Measurements from ENCODE around the gene MPRIP. TPM values are rescaled to one million over a fixed set of nuclear protein-coding genes. Genes with fewer than 3 reads are reported as not detected.

The MPRIP gene
- total RNA-seq, 4 donors from 2014 or later: 65.7 to 168 (median 147) TPM

- 61 to 84% methylated on average over 4 to 7 of the region's 9 CpGs for WGBS, 2 donors
- Histone ChIP-seq H3K27me3 (no peaks in the 10 kb centered on the region), H3K4me3 (no peak overlapping the region), H3K36me3 (peaks cover 0 to 52% (median 0%) of the 10 kb centered on the region in 3 donors), H3K27ac (peak overlapping the region; percentile 10 to 77 (median 68)), H3K4me1 (peaks cover 11 to 81% (median 35%) of the 10 kb centered on the region in 3 donors), H3K9me3 (no peaks in the 10 kb centered on the region)
- DNase-seq: no peak
- intact Hi-C loops (cut with DNase I): no loop called here
- TF ChIP-seq, protein P1, sequence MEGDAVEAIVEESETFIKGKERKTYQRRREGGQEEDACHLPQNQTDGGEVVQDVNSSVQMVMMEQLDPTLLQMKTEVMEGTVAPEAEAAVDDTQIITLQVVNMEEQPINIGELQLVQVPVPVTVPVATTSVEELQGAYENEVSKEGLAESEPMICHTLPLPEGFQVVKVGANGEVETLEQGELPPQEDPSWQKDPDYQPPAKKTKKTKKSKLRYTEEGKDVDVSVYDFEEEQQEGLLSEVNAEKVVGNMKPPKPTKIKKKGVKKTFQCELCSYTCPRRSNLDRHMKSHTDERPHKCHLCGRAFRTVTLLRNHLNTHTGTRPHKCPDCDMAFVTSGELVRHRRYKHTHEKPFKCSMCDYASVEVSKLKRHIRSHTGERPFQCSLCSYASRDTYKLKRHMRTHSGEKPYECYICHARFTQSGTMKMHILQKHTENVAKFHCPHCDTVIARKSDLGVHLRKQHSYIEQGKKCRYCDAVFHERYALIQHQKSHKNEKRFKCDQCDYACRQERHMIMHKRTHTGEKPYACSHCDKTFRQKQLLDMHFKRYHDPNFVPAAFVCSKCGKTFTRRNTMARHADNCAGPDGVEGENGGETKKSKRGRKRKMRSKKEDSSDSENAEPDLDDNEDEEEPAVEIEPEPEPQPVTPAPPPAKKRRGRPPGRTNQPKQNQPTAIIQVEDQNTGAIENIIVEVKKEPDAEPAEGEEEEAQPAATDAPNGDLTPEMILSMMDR (IDR thresholded peaks at IDR 0.05): no peak
- TF ChIP-seq POLR2A (IDR thresholded peaks at IDR 0.05): no peak
Observed at GRCh38 chr17:17098551-17099179, 56.4 kb downstream of the MPRIP start.

- TF ChIP-seq POLR2A (IDR thresholded peaks at IDR 0.05): no peak
- TF ChIP-seq, protein P1 (IDR thresholded peaks at IDR 0.05): no peak
- DNase-seq: no peak
- H3K27me3 ChIP-seq: no peaks in the 10 kb centered on the region
- 90 to 97% methylated on average over 5 to 6 of the region's 6 CpGs for WGBS, 2 donors
- H3K36me3 ChIP-seq: peaks cover 0 to 55% (median 0%) of the 10 kb centered on the region in 3 donors
- peaks cover 7 to 80% (median 34%) of the 10 kb centered on the region in 3 donors for H3K4me1 ChIP-seq
- H3K9me3 ChIP-seq: no peaks in the 10 kb centered on the region
- no peak overlapping the region for H3K4me3 ChIP-seq
- intact Hi-C loops (cut with DNase I): no loop called here
- H3K27ac ChIP-seq: no peak overlapping the region
Observed at GRCh38 chr17:17102176-17102575, 59.9 kb downstream of the MPRIP start.

GRCh38 chr17:17103160-17103559 is 60.9 kb downstream of the MPRIP start:
- intact Hi-C loops (cut with DNase I): no loop called here
- no peak for DNase-seq
- Histone ChIP-seq H3K36me3 (peaks cover 0 to 45% (median 0%) of the 10 kb centered on the region in 3 donors), H3K4me3 (no peak overlapping the region), H3K27ac (peak overlapping the region in 2 of 4 donors; percentile 0 to 1), H3K4me1 (peaks cover 15 to 80% (median 39%) of the 10 kb centered on the region in 3 donors), H3K9me3 (no peaks in the 10 kb centered on the region), H3K27me3 (no peaks in the 10 kb centered on the region)
- WGBS, 2 donors: 69 to 75% methylated on average over 5 of the region's 6 CpGs
- no peak for TF ChIP-seq POLR2A (IDR thresholded peaks at IDR 0.05)
- TF ChIP-seq, protein P1 (IDR thresholded peaks at IDR 0.05): no peak

DNA sequence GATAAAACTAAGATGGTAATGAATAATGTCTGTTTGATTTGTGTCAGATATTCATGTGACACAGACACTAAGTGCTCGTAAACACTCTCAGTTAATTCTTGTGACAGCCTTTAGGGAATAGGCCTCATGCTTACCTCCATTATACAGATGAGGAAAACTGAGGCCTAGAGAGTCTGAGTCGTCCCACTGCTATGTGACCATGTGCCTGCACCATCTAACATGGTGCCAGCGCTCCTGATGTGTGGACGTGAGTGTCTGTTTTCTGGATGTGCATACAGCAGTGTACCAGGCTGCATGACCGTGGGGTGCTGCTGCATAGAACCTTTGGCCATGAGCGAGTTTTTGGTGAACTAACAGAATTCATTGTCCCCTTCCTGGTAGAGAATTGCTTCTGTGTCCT is 61.8 kb downstream of the MPRIP start:
- WGBS, 2 donors: 75 to 92% methylated on average over 2 to 6 of the region's 6 CpGs
- Histone ChIP-seq H3K27ac (no peak overlapping the region), H3K9me3 (no peaks in the 10 kb centered on the region), H3K4me1 (peaks cover 24 to 80% (median 39%) of the 10 kb centered on the region in 3 donors), H3K27me3 (no peaks in the 10 kb centered on the region), H3K4me3 (no peak overlapping the region), H3K36me3 (peaks cover 0 to 40% (median 0%) of the 10 kb centered on the region in 3 donors)
- no peak for TF ChIP-seq POLR2A (IDR thresholded peaks at IDR 0.05)
- TF ChIP-seq, protein P1 (IDR thresholded peaks at IDR 0.05): no peak
- DNase-seq: no peak
- intact Hi-C loops (cut with DNase I): no loop called here

DNA sequence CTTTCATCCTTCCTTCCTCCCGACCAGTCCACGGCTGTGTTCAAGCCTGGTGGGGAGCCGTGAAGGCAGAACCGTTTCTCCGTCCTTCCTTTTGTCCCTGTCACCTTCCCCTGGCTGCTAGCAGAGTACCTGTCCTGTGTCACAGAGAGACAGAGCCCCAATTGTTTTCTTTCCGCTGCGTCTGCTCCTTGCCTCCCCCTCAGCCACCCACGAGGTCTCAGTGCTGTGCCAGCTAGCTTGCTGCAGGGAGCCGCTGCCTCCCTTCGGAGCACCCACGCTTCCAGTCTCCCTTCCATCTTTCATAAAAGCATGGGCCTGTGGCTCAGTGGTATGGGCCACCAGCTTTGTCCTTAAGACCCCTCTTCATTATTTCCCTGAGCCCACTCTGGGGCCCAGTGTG is 62.2 kb downstream of the MPRIP start:
- no peaks in the 10 kb centered on the region for H3K27me3 ChIP-seq
- WGBS, 2 donors: 78 to 79% methylated on average over 11 of the region's 11 CpGs
- H3K9me3 ChIP-seq: no peaks in the 10 kb centered on the region
- no peak overlapping the region for H3K4me3 ChIP-seq
- no peak overlapping the region for H3K27ac ChIP-seq
- intact Hi-C loops (cut with DNase I): no loop called here
- DNase-seq: no peak
- H3K36me3 ChIP-seq: peaks cover 0 to 40% (median 0%) of the 10 kb centered on the region in 3 donors
- no peak for TF ChIP-seq POLR2A (IDR thresholded peaks at IDR 0.05)
- TF ChIP-seq, protein P1 (IDR thresholded peaks at IDR 0.05): no peak
- peaks cover 29 to 80% (median 40%) of the 10 kb centered on the region in 3 donors for H3K4me1 ChIP-seq

Measured in esophagus squamous epithelium (tissue), 5 donors.